ENCODE data around the gene CDK17.

CDK17 gene

GRCh38 chr12:96261557-96261956 lies 138.7 kb downstream of the CDK17 start:
- DNase-seq (ENCODE audit: low spot score), result no peak

- DNase-seq (ENCODE audit: low spot score), result no peak
These were observed 139.6 kb downstream of the CDK17 start for GRCh38 chr12:96260644-96261043.

GRCh38 chr12:96260231-96260630 lies 140.0 kb downstream of the CDK17 start:
- DNase-seq (ENCODE audit: low spot score), result no peak

- no peak for DNase-seq (ENCODE audit: low spot score)
These were observed 141.9 kb downstream of the CDK17 start for GRCh38 chr12:96258104-96258961.

- DNase-seq (ENCODE audit: low spot score), result no peak
These were observed 142.6 kb downstream of the CDK17 start for GRCh38 chr12:96257550-96258103.

GRCh38 chr12:96256672-96257361 lies 143.4 kb downstream of the CDK17 start:
- no peak for DNase-seq (ENCODE audit: low spot score)

- DNase-seq (ENCODE audit: low spot score), result no peak
These were observed 145.2 kb downstream of the CDK17 start for GRCh38 chr12:96255077-96255476.

GRCh38 chr12:96250119-96250685 lies 150.0 kb downstream of the CDK17 start:
- DNase-seq (ENCODE audit: low spot score), result no peak

- peak; percentile 12 for DNase-seq (ENCODE audit: low spot score)
These were observed 150.8 kb downstream of the CDK17 start for GRCh38 chr12:96249196-96250118.

- DNase-seq (ENCODE audit: low spot score), result no peak
These were observed 151.9 kb downstream of the CDK17 start for GRCh38 chr12:96248136-96248931.

- DNase-seq (ENCODE audit: low spot score), result peak; percentile 75
These were observed 152.7 kb downstream of the CDK17 start for GRCh38 chr12:96247563-96247962.

GRCh38 chr12:96246926-96247505 lies 153.2 kb downstream of the CDK17 start:
- DNase-seq (ENCODE audit: low spot score), result no peak

GRCh38 chr12:96244826-96245225 lies 155.4 kb downstream of the CDK17 start:
- DNase-seq (ENCODE audit: low spot score), result no peak

GRCh38 chr12:96242597-96242996 lies 157.6 kb downstream of the CDK17 start:
- no peak for DNase-seq (ENCODE audit: low spot score)

GRCh38 chr12:96241846-96242256 lies 158.4 kb downstream of the CDK17 start:
- peak; percentile 9 for DNase-seq (ENCODE audit: low spot score)

GRCh38 chr12:96241431-96241830 lies 158.8 kb downstream of the CDK17 start:
- no peak for DNase-seq (ENCODE audit: low spot score)

GRCh38 chr12:96240656-96241055 lies 159.6 kb downstream of the CDK17 start:
- no peak for DNase-seq (ENCODE audit: low spot score)

- no peak for DNase-seq (ENCODE audit: low spot score)
These were observed 160.3 kb downstream of the CDK17 start for GRCh38 chr12:96239711-96240635.

- DNase-seq (ENCODE audit: low spot score), result no peak
These were observed 161.7 kb downstream of the CDK17 start for GRCh38 chr12:96238336-96239047.

All from kidney tubule cell (primary cell).